Upper lobe of left lung (tissue), 6 donors: ENCODE measurements around the gene RECK. TPM values are rescaled to one million over a fixed set of nuclear protein-coding genes. Genes with fewer than 3 reads are reported as not detected.
"Not testable (repeated sequence)": the region's sequence is repeated elsewhere in the genome, so short reads cannot be mapped to it uniquely, and the experiment has no call there.

Experiments
- ATAC-seq, 2 donors: fragments of 200-7000 bp; cut with Tn5 transposase; one replicate each; pipeline ENCODE4 v1.9.1; 2022; ENCODE audit warnings: mild to moderate bottlenecking in 2 of 2, moderate library complexity in 2 of 2; ENCODE audit not compliant: low FRiP score in 2 of 2
- DNase-seq, 2 donors: peaks; one replicate each; pipeline ENCODE4 v3.0.0-alpha.2; 2019 to 2020
- H3K27ac ChIP-seq, 4 donors: fragments of 200-600 bp; sonication (generic); one replicate each; pipeline ENCODE4 v1.5.1; 2016 to 2019
- H3K27me3 ChIP-seq, 4 donors: fragments of 200-600 bp; sonication (generic); one replicate each; pipeline ENCODE4 v1.5.1; 2017 to 2019
- H3K36me3 ChIP-seq, 4 donors: fragments of 200-600 bp; sonication (generic); one replicate each; pipeline ENCODE4 v1.5.1; 2016 to 2019
- H3K4me1 ChIP-seq, 4 donors: fragments of 200-600 bp; sonication (generic); one replicate each; pipeline ENCODE4 v1.5.1; 2018 to 2019
- H3K4me3 ChIP-seq, 4 donors: fragments of 200-600 bp; sonication (generic); one replicate each; pipeline ENCODE4 v1.5.1; 2017 to 2019; ENCODE audit warnings: mild to moderate bottlenecking in 2 of 4, moderate library complexity in 1 of 4
- H3K9me3 ChIP-seq, 4 donors: fragments of 200-600 bp; sonication (generic); one replicate each; pipeline ENCODE4 v1.5.1; 2018 to 2019
- EP300 ChIP-seq, 4 donors: sonication (generic); formaldehyde crosslinking; IDR thresholded peaks; one replicate each; pipeline ENCODE4 v1.5.1; 2017; ENCODE audit warnings: antibody characterized with exemption in 4 of 4, control low read depth in 2 of 4
- POLR2A ChIP-seq, 4 donors: fragments of 450-650 bp; IDR thresholded peaks; one replicate each; pipeline ENCODE4 v1.5.1; 2016 to 2017; ENCODE audit warnings: antibody characterized with exemption in 4 of 4, mild to moderate bottlenecking in 2 of 4
- POLR2AphosphoS5 ChIP-seq, 2 donors: sonication (generic); formaldehyde crosslinking; IDR thresholded peaks; one replicate each; pipeline ENCODE4 v1.5.1; 2017; ENCODE audit warnings: antibody characterized with exemption in 2 of 2
- WGBS, 2 donors: methylation state at CpG; one replicate each; pipeline ENCODE4 v1.1.5; 2017 to 2018; 5-methylcytosine and 5-hydroxymethylcytosine counted together
- total RNA-seq, 6 donors: library from RNA; depleted of rRNA in 4 of 6; stranded (reverse); fragments of >200 nt in 4 of 6; gene quantifications; one replicate each; pipeline versions ENCODE4 v1.1.0 to v1.2.1, GENCODE V29; 2016 to 2021
- TF ChIP-seq, protein P1 (sequence below), 6 experiments: fragments of 450-650 bp in 4 of 6; fragments of 200-600 bp in 2 of 6; sonication (generic) in 2 of 6; IDR thresholded peaks; one replicate each; pipeline ENCODE4 v1.5.1; 2016 to 2019; ENCODE audit warnings: antibody characterized with exemption in 6 of 6
- donor health status: DM: no; HTN: no; CAD: no; lungs with moderate emphysema.
- donor health status: DM: no; HTN: yes; CAD: no; lungs with severe emphysema.

RECK gene
- total RNA-seq, 6 donors from 2014 or later: 8.4 to 17.6 (median 11.0) TPM

GRCh38 chr9:36080519-36080918, 43.8 kb downstream of the RECK start:
- WGBS, 2 donors: 80 to 88% methylated on average over 3 of the region's 3 CpGs
- no peak overlapping the region for H3K4me3 ChIP-seq
- peaks cover 0 to 13% (median 4%) of the 10 kb centered on the region in 4 donors for H3K36me3 ChIP-seq
- DNase-seq (no peak), ATAC-seq (no peak)
- no peak for TF ChIP-seq POLR2A (IDR thresholded peaks at IDR 0.05)
- TF ChIP-seq EP300 (IDR thresholded peaks at IDR 0.05): no peak
- TF ChIP-seq, protein P1, sequence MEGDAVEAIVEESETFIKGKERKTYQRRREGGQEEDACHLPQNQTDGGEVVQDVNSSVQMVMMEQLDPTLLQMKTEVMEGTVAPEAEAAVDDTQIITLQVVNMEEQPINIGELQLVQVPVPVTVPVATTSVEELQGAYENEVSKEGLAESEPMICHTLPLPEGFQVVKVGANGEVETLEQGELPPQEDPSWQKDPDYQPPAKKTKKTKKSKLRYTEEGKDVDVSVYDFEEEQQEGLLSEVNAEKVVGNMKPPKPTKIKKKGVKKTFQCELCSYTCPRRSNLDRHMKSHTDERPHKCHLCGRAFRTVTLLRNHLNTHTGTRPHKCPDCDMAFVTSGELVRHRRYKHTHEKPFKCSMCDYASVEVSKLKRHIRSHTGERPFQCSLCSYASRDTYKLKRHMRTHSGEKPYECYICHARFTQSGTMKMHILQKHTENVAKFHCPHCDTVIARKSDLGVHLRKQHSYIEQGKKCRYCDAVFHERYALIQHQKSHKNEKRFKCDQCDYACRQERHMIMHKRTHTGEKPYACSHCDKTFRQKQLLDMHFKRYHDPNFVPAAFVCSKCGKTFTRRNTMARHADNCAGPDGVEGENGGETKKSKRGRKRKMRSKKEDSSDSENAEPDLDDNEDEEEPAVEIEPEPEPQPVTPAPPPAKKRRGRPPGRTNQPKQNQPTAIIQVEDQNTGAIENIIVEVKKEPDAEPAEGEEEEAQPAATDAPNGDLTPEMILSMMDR (IDR thresholded peaks at IDR 0.05): no peak
- no peak for TF ChIP-seq POLR2AphosphoS5 (IDR thresholded peaks at IDR 0.05)
- no peaks in the 10 kb centered on the region for H3K9me3 ChIP-seq
- no peak overlapping the region for H3K27ac ChIP-seq
- no peaks in the 10 kb centered on the region for H3K27me3 ChIP-seq
- no peaks in the 10 kb centered on the region for H3K4me1 ChIP-seq

DNA sequence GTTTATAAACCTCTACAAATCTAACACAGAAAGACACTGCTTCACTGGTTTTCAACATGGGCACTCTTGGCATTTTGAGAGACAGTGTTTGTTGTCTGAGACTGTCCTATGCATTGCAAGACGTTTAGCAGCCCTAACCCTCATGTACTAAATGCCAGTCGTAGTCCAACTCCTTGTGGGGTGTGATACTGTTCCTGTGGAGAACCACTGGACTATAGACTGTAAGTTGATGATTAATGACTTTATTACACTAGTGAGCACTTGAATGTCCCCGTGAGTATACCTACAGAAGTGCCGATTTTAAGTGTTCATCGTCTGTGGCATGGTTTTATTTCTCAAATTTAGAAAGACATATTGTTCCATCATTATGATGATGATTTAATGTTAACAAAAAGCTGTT, 46.2 kb downstream of the RECK start:
- WGBS, 2 donors: 76 to 84% methylated on average over 5 of the region's 5 CpGs
- TF ChIP-seq EP300 (IDR thresholded peaks at IDR 0.05) (no peak), POLR2AphosphoS5 (IDR thresholded peaks at IDR 0.05) (no peak), POLR2A (IDR thresholded peaks at IDR 0.05) (no peak)
- TF ChIP-seq, protein P1 (IDR thresholded peaks at IDR 0.05): no peak
- Histone ChIP-seq H3K27ac (no peak overlapping the region), H3K4me1 (no peaks in the 10 kb centered on the region), H3K27me3 (no peaks in the 10 kb centered on the region), H3K4me3 (no peak overlapping the region), H3K9me3 (no peaks in the 10 kb centered on the region), H3K36me3 (peaks cover 0 to 16% (median 4%) of the 10 kb centered on the region in 4 donors)
- DNase-seq (no peak), ATAC-seq (no peak)

DNA sequence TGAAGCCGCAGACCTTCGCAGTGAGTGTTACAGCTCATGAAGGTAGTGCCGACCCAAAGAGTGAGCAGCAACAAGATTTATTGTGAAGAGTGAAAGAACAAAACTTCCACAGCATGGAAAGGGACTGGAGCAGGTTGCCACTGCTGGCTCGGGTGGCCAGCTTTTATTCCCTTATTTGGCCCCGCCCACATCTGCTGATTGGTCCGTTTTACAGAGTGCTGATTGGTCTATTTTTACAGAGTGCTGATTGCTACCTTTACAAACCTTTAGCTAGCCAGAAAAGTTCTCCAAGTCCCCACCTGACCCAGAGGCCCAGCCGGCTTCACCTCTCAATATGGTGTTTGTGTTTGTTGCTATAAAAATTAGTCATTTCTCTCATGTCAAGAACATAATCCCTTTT, 49.7 kb downstream of the RECK start:
- no peak overlapping the region for H3K27ac ChIP-seq
- DNase-seq (no peak), ATAC-seq (no peak)
- 95 to 99% methylated on average over 7 of the region's 7 CpGs for WGBS, 2 donors
- no peaks in the 10 kb centered on the region for H3K27me3 ChIP-seq
- H3K4me1 ChIP-seq: peaks cover 0 to 6% (median 3%) of the 10 kb centered on the region in 4 donors
- no peak overlapping the region for H3K4me3 ChIP-seq
- H3K36me3 ChIP-seq: peaks cover 0 to 16% (median 4%) of the 10 kb centered on the region in 4 donors
- TF ChIP-seq POLR2A (IDR thresholded peaks at IDR 0.05) (no peak), POLR2AphosphoS5 (IDR thresholded peaks at IDR 0.05) (no peak), EP300 (IDR thresholded peaks at IDR 0.05) (no peak)
- TF ChIP-seq, protein P1 (IDR thresholded peaks at IDR 0.05): no peak
- no peaks in the 10 kb centered on the region for H3K9me3 ChIP-seq

- not testable (repeated sequence) for DNase-seq, H3K27ac ChIP-seq, ATAC-seq, H3K4me3 ChIP-seq, H3K4me1 ChIP-seq, H3K9me3 ChIP-seq, H3K27me3 ChIP-seq
- H3K36me3 ChIP-seq: peaks cover 0 to 16% (median 4%) of the 10 kb centered on the region in 4 donors
Observed at GRCh38 chr9:36087054-36087453, 50.3 kb downstream of the RECK start.

- no peak for TF ChIP-seq POLR2A (IDR thresholded peaks at IDR 0.05)
- TF ChIP-seq POLR2AphosphoS5 (IDR thresholded peaks at IDR 0.05): no peak
- no peak for TF ChIP-seq EP300 (IDR thresholded peaks at IDR 0.05)
- TF ChIP-seq, protein P1 (IDR thresholded peaks at IDR 0.05): no peak
- Histone ChIP-seq H3K4me1 (peaks cover 0 to 10% (median 9%) of the 10 kb centered on the region in 4 donors), H3K27ac (no peak overlapping the region), H3K9me3 (no peaks in the 10 kb centered on the region), H3K27me3 (no peaks in the 10 kb centered on the region), H3K36me3 (peaks cover 0 to 15% (median 4%) of the 10 kb centered on the region in 4 donors), H3K4me3 (no peak overlapping the region)
- DNase-seq (no peak), ATAC-seq (no peak)
- WGBS, 2 donors: 87 to 92% methylated on average over 3 of the region's 3 CpGs
Observed at GRCh38 chr9:36088020-36088419, 51.3 kb downstream of the RECK start.
